Nephron progenitor cell (in vitro differentiated cells): Measurements from ENCODE around the gene C1orf50.

Experiments used
- DNase-seq: peaks from one replicate; pipeline ENCODE4 v3.0.0; 2021
- H3K27ac Mint-ChIP-seq: 2 replicates; pipeline ENCODE4 v1.8.0; 2021; ENCODE audit warnings: mild to moderate bottlenecking, moderate library complexity, mixed read lengths
- H3K27me3 Mint-ChIP-seq: 2 replicates; pipeline ENCODE4 v1.8.0; 2021; ENCODE audit warnings: mild to moderate bottlenecking, low read depth, mixed read lengths; ENCODE audit not compliant: poor library complexity
- H3K36me3 Mint-ChIP-seq: 2 replicates; pipeline ENCODE4 v1.8.0; 2021; ENCODE audit warnings: low read depth, mixed read lengths
- H3K4me1 Mint-ChIP-seq: 2 replicates; pipeline ENCODE4 v1.8.0; 2021; ENCODE audit warnings: mixed read lengths
- H3K4me3 Mint-ChIP-seq: 2 replicates; pipeline ENCODE4 v1.8.0; 2021; ENCODE audit warnings: mild to moderate bottlenecking, moderate library complexity, mixed read lengths
- H3K9me3 Mint-ChIP-seq: 2 replicates; pipeline ENCODE4 v1.8.0; 2021; ENCODE audit warnings: mild to moderate bottlenecking, moderate library complexity, mixed read lengths
- CTCF ChIP-seq: fragments of 200-600 bp; sonication (generic); IDR thresholded peaks from 2 replicates; pipeline ENCODE4 v1.5.0; 2021; ENCODE audit warnings: antibody characterized with exemption

Gene C1orf50

DNA sequence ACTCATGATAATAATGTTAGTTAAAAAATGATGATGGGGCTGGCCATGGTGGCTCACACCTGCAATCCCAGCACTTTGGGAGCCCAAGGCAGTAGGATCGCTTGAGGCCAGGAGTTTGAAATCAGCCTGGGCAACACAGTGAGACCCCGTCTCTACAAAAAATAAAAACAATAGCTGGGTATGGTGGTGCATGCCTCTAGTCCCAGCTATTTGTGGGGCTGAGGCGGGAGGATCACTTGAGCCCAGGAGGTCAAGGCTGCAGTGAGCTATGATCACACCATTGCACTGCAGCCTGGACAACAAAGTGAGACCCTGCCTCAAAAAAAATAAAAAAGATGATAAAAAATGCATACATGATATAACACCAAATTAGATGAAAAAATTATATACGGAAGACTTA lies 5.5 kb upstream of the C1orf50 start:
- TF ChIP-seq CTCF = no peak
- H3K4me1 Mint-ChIP-seq = peaks cover 10% of the 10 kb centered on the region
- no peak overlapping the region for H3K27ac Mint-ChIP-seq
- H3K4me3 Mint-ChIP-seq = no peak overlapping the region
- H3K36me3 Mint-ChIP-seq = peaks cover 26% of the 10 kb centered on the region
- DNase-seq = no peak
- no peaks in the 10 kb centered on the region for H3K9me3 Mint-ChIP-seq
- H3K27me3 Mint-ChIP-seq = no peaks in the 10 kb centered on the region

GRCh38 chr1:42762269-42762668 lies 4.8 kb upstream of the C1orf50 start:
- Mint-ChIP-seq H3K4me1 (peaks cover 6% of the 10 kb centered on the region), H3K4me3 (no peak overlapping the region), H3K27me3 (no peaks in the 10 kb centered on the region), H3K9me3 (no peaks in the 10 kb centered on the region), H3K27ac (no peak overlapping the region), H3K36me3 (peaks cover 19% of the 10 kb centered on the region)
- no peak for TF ChIP-seq CTCF
- DNase-seq = no peak

DNA sequence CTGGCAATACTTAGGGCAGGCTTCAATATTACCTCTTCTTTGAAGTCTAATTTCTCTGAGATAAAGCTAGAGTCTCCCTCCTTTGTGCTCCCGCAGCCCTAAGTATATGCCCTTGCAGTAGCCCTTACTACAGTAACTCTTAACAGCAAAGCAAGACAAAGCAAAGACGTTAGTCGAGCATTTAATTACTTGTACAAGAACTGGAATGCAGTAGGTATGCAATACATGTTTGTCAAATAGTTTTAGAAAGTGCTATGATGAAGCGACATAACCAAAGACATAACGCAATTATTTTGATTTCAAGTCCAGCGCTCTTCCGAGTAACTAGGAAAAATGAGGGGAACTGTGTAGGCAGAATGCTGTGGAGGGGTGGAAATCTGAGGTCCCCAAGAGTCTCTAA lies 1.8 kb upstream of the C1orf50 start:
- no peaks in the 10 kb centered on the region for H3K27me3 Mint-ChIP-seq
- H3K36me3 Mint-ChIP-seq = peaks cover 28% of the 10 kb centered on the region
- no peak overlapping the region for H3K27ac Mint-ChIP-seq
- H3K4me1 Mint-ChIP-seq = peaks cover 20% of the 10 kb centered on the region
- H3K9me3 Mint-ChIP-seq = no peaks in the 10 kb centered on the region
- H3K4me3 Mint-ChIP-seq = no peak overlapping the region
- no peak for DNase-seq
- no peak for TF ChIP-seq CTCF

DNA sequence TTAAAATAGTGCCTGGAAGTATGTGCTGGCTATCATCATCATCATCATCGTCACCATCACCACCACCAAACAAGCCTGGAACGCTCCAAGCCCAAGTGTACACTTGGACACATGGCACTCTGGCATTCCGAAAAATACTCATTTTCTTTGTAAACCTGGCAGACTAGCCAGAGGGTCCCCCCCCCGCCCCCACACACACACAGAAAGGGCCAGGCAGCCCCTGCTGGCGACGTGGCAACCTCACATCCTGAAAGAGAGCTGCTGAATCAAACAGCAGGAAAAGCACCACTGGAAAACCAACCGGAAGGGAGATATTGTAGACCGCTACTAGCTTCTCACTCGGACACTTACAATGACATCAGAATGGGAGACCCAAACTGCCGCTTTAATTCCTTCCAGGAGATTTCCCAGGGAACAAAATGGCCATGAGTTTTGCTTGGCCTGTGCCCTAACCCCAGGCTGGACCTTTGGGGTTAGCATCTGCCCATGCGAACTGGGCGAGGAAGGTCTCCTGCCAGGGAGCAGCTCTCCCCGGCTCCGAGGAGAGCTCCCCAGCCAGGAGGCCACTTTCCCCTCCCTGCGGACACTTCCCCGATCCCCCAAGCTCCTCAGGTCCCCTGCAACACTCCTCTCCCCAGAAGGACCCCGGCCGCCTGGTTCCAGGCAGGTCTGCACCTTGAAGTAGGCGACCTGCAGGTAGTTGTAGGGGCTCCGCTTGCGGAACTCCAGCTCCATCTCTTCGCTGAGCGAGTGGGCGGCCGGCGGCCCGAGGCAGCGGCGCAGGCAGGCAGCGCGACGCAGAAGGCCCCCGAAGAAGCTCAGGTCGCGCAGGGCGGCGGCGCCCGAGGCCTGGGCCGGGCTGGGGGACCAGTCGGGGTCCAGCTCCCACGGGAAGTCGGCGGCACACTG lies 963 bp upstream of the C1orf50 start:
- H3K27ac Mint-ChIP-seq = no peak overlapping the region
- peaks cover 26% of the 10 kb centered on the region for H3K4me1 Mint-ChIP-seq
- no peaks in the 10 kb centered on the region for H3K9me3 Mint-ChIP-seq
- peak; percentile 61 for DNase-seq
- peak; percentile 45 for TF ChIP-seq CTCF
- H3K36me3 Mint-ChIP-seq = peaks cover 34% of the 10 kb centered on the region
- no peaks in the 10 kb centered on the region for H3K27me3 Mint-ChIP-seq
- H3K4me3 Mint-ChIP-seq = no peak overlapping the region

DNA sequence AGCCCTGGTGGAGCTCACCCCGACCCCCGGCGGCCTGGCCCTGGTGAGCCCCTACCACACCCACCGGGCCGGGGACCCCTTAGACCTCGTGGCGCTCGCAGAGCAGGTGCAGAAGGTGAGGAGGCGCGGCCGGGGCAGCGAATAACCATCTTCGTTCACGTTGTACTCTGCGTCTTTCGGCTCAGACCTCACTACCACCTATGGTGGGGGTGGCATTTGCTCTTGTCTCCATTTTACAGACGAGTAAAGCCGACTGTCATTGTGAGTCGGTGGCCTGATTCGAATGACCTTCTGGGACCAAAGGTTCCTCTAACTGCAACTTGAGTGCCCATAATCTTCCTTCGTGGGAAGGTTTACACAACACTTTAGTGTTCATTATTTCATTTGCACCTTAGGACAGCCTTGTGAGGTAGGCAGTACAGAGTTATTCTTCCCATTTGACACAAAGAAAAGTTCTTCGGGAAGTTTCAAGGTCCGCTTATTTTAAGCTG lies 506 bp downstream of the C1orf50 start:
- Mint-ChIP-seq H3K4me3 (no peak overlapping the region), H3K27me3 (no peaks in the 10 kb centered on the region), H3K4me1 (peaks cover 29% of the 10 kb centered on the region), H3K27ac (no peak overlapping the region), H3K36me3 (peaks cover 29% of the 10 kb centered on the region), H3K9me3 (no peaks in the 10 kb centered on the region)
- no peak for TF ChIP-seq CTCF
- no peak for DNase-seq

DNA sequence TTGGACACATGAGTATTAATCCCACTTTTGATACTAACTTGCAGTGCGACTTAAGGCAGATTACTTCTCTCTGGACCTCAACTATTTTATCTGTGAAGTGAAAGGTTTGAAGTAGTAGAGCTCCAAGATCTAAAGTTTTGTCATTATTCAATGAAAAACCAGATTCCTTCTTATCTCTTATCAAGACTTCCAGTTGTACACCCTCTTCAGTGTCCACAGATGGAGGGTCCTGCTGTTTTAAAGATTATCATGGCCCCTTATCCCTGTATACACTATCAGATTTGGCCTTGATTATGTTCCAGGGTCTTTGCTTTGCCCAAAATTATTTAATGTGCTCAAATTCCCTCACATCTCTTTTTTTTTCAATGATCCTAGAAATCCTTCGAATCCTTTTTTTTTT lies 1.1 kb downstream of the C1orf50 start:
- H3K36me3 Mint-ChIP-seq = peaks cover 33% of the 10 kb centered on the region
- peaks cover 29% of the 10 kb centered on the region for H3K4me1 Mint-ChIP-seq
- no peaks in the 10 kb centered on the region for H3K9me3 Mint-ChIP-seq
- no peaks in the 10 kb centered on the region for H3K27me3 Mint-ChIP-seq
- H3K4me3 Mint-ChIP-seq = no peak overlapping the region
- H3K27ac Mint-ChIP-seq = no peak overlapping the region
- TF ChIP-seq CTCF = no peak
- no peak for DNase-seq
